MCF 10A (cell line): ENCODE measurements around the gene GAK. TPM values are rescaled to one million over a fixed set of nuclear protein-coding genes. Genes with fewer than 3 reads are reported as not detected.

Experiments
- BruUV-seq: library from RNA; stranded (reverse); fragments of 400-500 nt; replicated peaks from 2 replicates; lab custom pipeline; 2021; lab: Mats Ljungman, UMichigan
- CTCF ChIA-PET: fragments of 300-600 bp; sonication (Branson Sonifier 250); formaldehyde crosslinking; extraction: SDS; loops from one replicate; lab custom pipeline; 2021; ENCODE audit warnings: antibody characterized with exemption, inconsistent platforms; lab: Yijun Ruan, JAX
- POLR2A ChIA-PET: fragments of 300-600, 350-650 bp; sonication (Branson Sonifier 250); formaldehyde crosslinking; extraction: SDS; loops from one replicate; lab custom pipeline; 2020; ENCODE audit warnings: antibody characterized with exemption, inconsistent platforms; lab: Yijun Ruan, JAX
- DNase-seq: peaks from one replicate; pipeline ENCODE4 v3.0.0-alpha.2; 2018; ENCODE audit not compliant: unreplicated experiment
- H3K27ac Mint-ChIP-seq: one replicate; pipeline ENCODE4 v1.8.0; 2022; ENCODE audit warnings: mild to moderate bottlenecking, low read depth, mixed read lengths; ENCODE audit not compliant: unreplicated experiment
- H3K27me3 Mint-ChIP-seq: one replicate; pipeline ENCODE4 v1.8.0; 2022; ENCODE audit warnings: mixed read lengths; ENCODE audit not compliant: insufficient read depth, unreplicated experiment
- H3K36me3 Mint-ChIP-seq: one replicate; pipeline ENCODE4 v1.8.0; 2022; ENCODE audit warnings: mild to moderate bottlenecking, moderate library complexity, mixed read lengths; ENCODE audit not compliant: insufficient read depth, unreplicated experiment
- H3K4me1 Mint-ChIP-seq: one replicate; pipeline ENCODE4 v1.8.0; 2022; ENCODE audit warnings: mixed read lengths; ENCODE audit not compliant: insufficient read depth, unreplicated experiment
- H3K4me3 Mint-ChIP-seq: one replicate; pipeline ENCODE4 v1.8.0; 2022; ENCODE audit warnings: mild to moderate bottlenecking, moderate library complexity, mixed read lengths; ENCODE audit not compliant: unreplicated experiment
- H3K9me3 Mint-ChIP-seq: one replicate; pipeline ENCODE4 v1.8.0; 2022; ENCODE audit warnings: mixed read lengths; ENCODE audit not compliant: unreplicated experiment
- CTCF ChIP-seq: fragments of 200-600 bp; IDR thresholded peaks from one replicate; pipeline ENCODE4 v1.8.0; 2022; ENCODE audit warnings: antibody characterized with exemption, mild to moderate bottlenecking; ENCODE audit not compliant: unreplicated experiment
- intact Hi-C: fragments of 100-400 bp; cut with micrococcal nuclease; formaldehyde crosslinking; loops from 2 replicates; pipeline ENCODE4 v1.14.1; 2022
- total RNA-seq: library from RNA; stranded (reverse); gene quantifications from 2 replicates; pipeline ENCODE4 v1.2.3, GENCODE V29; 2022

The GAK gene
- total RNA-seq, 1 experiment from 2014 or later: 72.9 TPM

DNA sequence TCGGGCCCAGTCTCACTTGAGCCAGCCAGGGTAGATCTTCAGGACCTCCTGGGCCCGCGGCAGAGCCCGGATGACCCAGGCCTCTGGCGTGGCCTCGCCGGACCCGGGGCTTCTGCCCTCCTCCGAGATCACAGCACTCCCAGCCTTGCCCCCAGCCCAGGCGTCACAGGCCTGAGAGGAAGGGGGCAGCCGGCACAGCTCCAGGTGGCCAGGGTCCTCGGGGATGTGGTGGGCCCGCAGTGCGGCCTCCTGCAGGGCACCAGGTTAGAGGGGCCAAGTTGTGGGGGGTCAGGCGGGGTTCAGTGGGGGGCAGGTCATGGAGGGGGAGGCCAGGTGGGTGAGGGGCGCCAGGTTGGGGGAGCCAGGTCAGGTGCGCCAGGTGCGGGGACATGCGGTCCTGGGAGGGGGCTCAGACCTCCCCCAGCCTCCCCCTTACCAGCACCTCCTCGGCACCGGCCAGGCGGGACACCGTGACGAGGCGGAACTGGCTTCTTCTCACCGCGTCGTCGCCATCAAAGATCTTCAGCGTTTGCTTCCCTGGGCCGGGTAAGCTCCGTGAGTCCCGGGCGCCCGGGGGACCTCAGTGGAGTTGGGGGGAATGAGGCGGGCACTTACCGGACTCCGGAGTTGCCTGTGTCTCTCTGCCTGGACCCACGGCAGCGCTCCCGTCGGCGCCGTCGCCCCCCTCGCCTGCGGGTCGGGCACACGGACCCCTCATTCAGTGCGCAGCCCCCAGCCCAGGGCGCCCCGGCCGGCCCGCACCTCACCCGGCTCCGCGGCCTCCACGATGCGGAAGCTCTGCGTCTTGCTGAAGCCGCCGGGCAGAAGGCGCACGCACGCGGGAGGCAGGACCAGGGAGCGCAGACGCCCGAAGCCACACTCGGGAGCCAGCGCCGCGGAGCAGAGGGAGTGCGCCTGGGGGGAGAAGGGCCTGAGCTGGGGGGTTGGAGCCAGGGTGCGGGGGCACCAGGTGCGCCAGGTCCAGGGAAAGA, 35.3 kb upstream of the GAK start:
- Mint-ChIP-seq H3K4me1 (peaks cover 5% of the 10 kb centered on the region), H3K36me3 (peaks cover 11% of the 10 kb centered on the region), H3K27me3 (no peaks in the 10 kb centered on the region), H3K27ac (no peak overlapping the region), H3K9me3 (no peaks in the 10 kb centered on the region), H3K4me3 (no peak overlapping the region)
- ChIA-PET POLR2A (no interaction called here), CTCF (interaction anchor here (0.7 to 1.0 kb wide), 2 partner anchors 20 to 149 kb away, joined by 3 read pairs; no protein-coding TSS in a partner anchor)
- no peak for TF ChIP-seq CTCF
- DNase-seq: no peak
- intact Hi-C loops: no loop called here
- no TSS peak for BruUV-seq

- Mint-ChIP-seq H3K9me3 (no peaks in the 10 kb centered on the region), H3K27me3 (no peaks in the 10 kb centered on the region), H3K36me3 (peaks cover 16% of the 10 kb centered on the region), H3K4me1 (peaks cover 4% of the 10 kb centered on the region), H3K4me3 (no peak overlapping the region), H3K27ac (no peak overlapping the region)
- intact Hi-C loops: no loop called here
- ChIA-PET POLR2A (no interaction called here), CTCF (no interaction called here)
- no peak for TF ChIP-seq CTCF
- DNase-seq: no peak
- no TSS peak for BruUV-seq
Measured at GRCh38 chr4:966266-967112, 34.4 kb upstream of the GAK start.

- intact Hi-C loops: no loop called here
- Mint-ChIP-seq H3K36me3 (peaks cover 16% of the 10 kb centered on the region), H3K9me3 (no peaks in the 10 kb centered on the region), H3K27ac (no peak overlapping the region), H3K4me3 (no peak overlapping the region), H3K4me1 (no peaks in the 10 kb centered on the region), H3K27me3 (no peaks in the 10 kb centered on the region)
- no peak for TF ChIP-seq CTCF
- DNase-seq: no peak
- no TSS peak for BruUV-seq
- ChIA-PET CTCF (no interaction called here), POLR2A (no interaction called here)
Measured at GRCh38 chr4:965766-966134, 33.6 kb upstream of the GAK start.
